K562 (cell line): ENCODE measurements around the gene AKAP6. TPM values are rescaled to one million over a fixed set of nuclear protein-coding genes. Genes with fewer than 3 reads are reported as not detected.

Source experiments
- ATAC-seq: fragments of 200-7000 bp; cut with Tn5 transposase; 3 replicates; pipeline ENCODE4 v1.9.1; 2020; ENCODE audit warnings: moderate library complexity
- BruUV-seq: library from RNA; stranded (reverse); fragments of 400-500 nt; replicated peaks from 2 replicates; lab custom pipeline; 2021; lab: Mats Ljungman, UMichigan
- CTCF ChIA-PET: fragments of 300-600 bp; formaldehyde crosslinking; extraction: SDS; loops from one replicate; lab custom pipeline; 2021; ENCODE audit warnings: low intra/inter-chr PET ratio; lab: Yijun Ruan, JAX
- POLR2A ChIA-PET: fragments of 300-600, 350-650 bp; sonication (Branson Sonifier 250); formaldehyde crosslinking; extraction: SDS; loops from one replicate; lab custom pipeline; 2021; ENCODE audit warnings: antibody characterized with exemption, inconsistent platforms; lab: Yijun Ruan, JAX
- DNase-seq, 4 experiments: peaks; one replicate each; pipeline versions ENCODE4 v3.0.0 to v3.0.0-alpha.2; 2011 to 2018; ENCODE audit warnings: low spot score in 3 of 4, mixed read lengths in 3 of 4; ENCODE audit errors: extremely low read depth in 1 of 4
- FAIRE-seq: peaks from 2 replicates; lab custom pipeline; 2011; peaks lifted over from hg19 to GRCh38; lab: Jason Lieb, UNC
- H2AFZ ChIP-seq: 2 replicates; pipeline ENCODE4 v1.6.0; 2011; ENCODE audit warnings: low read depth, low read length, control low read depth, inconsistent platforms
- H3K27ac ChIP-seq: fragments of 200-600 bp; 3 replicates; pipeline ENCODE4 v1.8.0; 2011; ENCODE audit warnings: low read depth, mild to moderate bottlenecking, control low read depth, inconsistent platforms, low read length, moderate library complexity, mixed read lengths; ENCODE audit errors: extremely low read depth
- H3K27me3 ChIP-seq, 2 experiments: fragments of 300-600 bp in 1 of 2; 2 replicates in 1 of 2; 3 replicates in 1 of 2; pipeline versions ENCODE4 v1.6.0 to v1.8.0; 2011; ENCODE audit warnings: inconsistent platforms in 2 of 2, low read length in 2 of 2, mild to moderate bottlenecking in 1 of 2, mixed read lengths in 1 of 2, moderate library complexity in 1 of 2; ENCODE audit not compliant: control insufficient read depth in 2 of 2, insufficient read depth in 2 of 2
- H3K36me3 ChIP-seq: fragments of 300-600 bp; 3 replicates; pipeline ENCODE4 v1.8.0; 2011; ENCODE audit warnings: mild to moderate bottlenecking, low read length, inconsistent platforms; ENCODE audit not compliant: control insufficient read depth, insufficient read depth
- H3K4me1 ChIP-seq, 2 experiments: fragments of 200-600 bp in 1 of 2; replicated peaks in 1 of 2; 2 replicates in 1 of 2; 3 replicates in 1 of 2; pipeline versions ENCODE4 v1.5.1 to v1.8.0; 2011; ENCODE audit warnings: inconsistent platforms in 2 of 2, low read length in 2 of 2, mild to moderate bottlenecking in 1 of 2, mixed read lengths in 1 of 2, moderate library complexity in 1 of 2; ENCODE audit not compliant: control insufficient read depth in 2 of 2, insufficient read depth in 2 of 2
- H3K4me2 ChIP-seq: 2 replicates; pipeline ENCODE4 v1.6.1; 2011; ENCODE audit warnings: low read length, control low read depth, inconsistent platforms, mixed read lengths; ENCODE audit not compliant: insufficient read depth
- H3K4me3 ChIP-seq: fragments of 200-600 bp; sonication (generic), shearing (Covaris generic); 2 replicates; pipeline ENCODE4 v1.5.1; 2016; ENCODE audit warnings: control low read depth, inconsistent platforms
- H3K79me2 ChIP-seq: fragments of 200-600 bp; 3 replicates; pipeline ENCODE4 v1.8.0; 2011; ENCODE audit warnings: low read length, inconsistent platforms; ENCODE audit not compliant: control insufficient read depth, insufficient read depth
- H3K9ac ChIP-seq, 2 experiments: 2 replicates each; pipeline versions ENCODE4 v1.6.0 to v1.6.1; 2011; ENCODE audit warnings: low read depth in 2 of 2, low read length in 2 of 2, control low read depth in 1 of 2, inconsistent platforms in 1 of 2, mild to moderate bottlenecking in 1 of 2, mixed read lengths in 1 of 2; ENCODE audit not compliant: insufficient read depth in 1 of 2
- H3K9me1 ChIP-seq: one replicate; pipeline ENCODE4 v1.6.0; 2011; ENCODE audit warnings: inconsistent platforms, mild to moderate bottlenecking, low read length, moderate library complexity; ENCODE audit not compliant: control insufficient read depth, insufficient read depth
- H3K9me3 ChIP-seq: replicated peaks from 2 replicates; pipeline ENCODE4 v1.5.1; 2011; ENCODE audit warnings: low read depth, low read length, inconsistent platforms; ENCODE audit not compliant: control insufficient read depth, insufficient read depth
- H4K20me1 ChIP-seq: replicated peaks from 2 replicates; pipeline ENCODE4 v1.6.1; 2011; ENCODE audit warnings: low read length, inconsistent platforms, mixed read lengths; ENCODE audit not compliant: control insufficient read depth, insufficient read depth
- ADNP ChIP-seq: fragments of 200-800 bp; sonication (Bioruptor generic); IDR thresholded peaks from 2 replicates; pipeline ENCODE4 v1.6.1; 2016; ENCODE audit warnings: missing genetic modification characterization, missing compliant biosample characterization
- ATF3 ChIP-seq, 2 experiments: fragments of 450-650 bp in 1 of 2; sonication (generic) in 1 of 2; formaldehyde crosslinking in 1 of 2; IDR thresholded peaks in 1 of 2; conservative IDR thresholded peaks in 1 of 2; 2 replicates each; pipeline versions ENCODE4 v1.6.1 to v1.8.1; 2016 to 2023; ENCODE audit warnings: mild to moderate bottlenecking in 2 of 2, moderate library complexity in 2 of 2, inconsistent platforms in 1 of 2, missing genetic modification reagents in 1 of 2
- ATF7 ChIP-seq: fragments of 450-650 bp; IDR thresholded peaks from 2 replicates; pipeline ENCODE4 v1.7.1; 2014; ENCODE audit warnings: mild to moderate bottlenecking, moderate library complexity
- ELF1 ChIP-seq: fragments of 200-800 bp; sonication (Bioruptor generic); IDR thresholded peaks from 2 replicates; pipeline ENCODE4 v1.6.1; 2016; ENCODE audit warnings: missing genetic modification characterization, missing compliant biosample characterization
- ZNF57 ChIP-seq: fragments of 450-650 bp; formaldehyde crosslinking; IDR thresholded peaks from 2 replicates; pipeline ENCODE4 v1.4.0; 2020; ENCODE audit warnings: mild to moderate bottlenecking, moderate library complexity
- ZNF699 ChIP-seq: fragments of 250-450 bp; sonication (Bioruptor Pico); IDR thresholded peaks from 2 replicates; pipeline ENCODE4 v1.8.0; 2021; ENCODE audit warnings: mild to moderate bottlenecking, moderate library complexity; ENCODE audit not compliant: insufficient replicate concordance
- WGBS: fragments of 100-300 bp; shearing (Covaris generic); methylation state at CpG from one replicate; pipeline ENCODE4 v1.1.6; 2016; ENCODE audit warnings: low coverage, mixed read lengths; ENCODE audit not compliant: insufficient coverage; ENCODE audit errors: missing lambda C conversion rate; 5-methylcytosine and 5-hydroxymethylcytosine counted together
- in situ Hi-C: fragments of 300-500 bp; cut with MboI; formaldehyde crosslinking; loops from 4 replicates; pipeline ENCODE4 v1.15.0; 2018; ENCODE audit warnings: inconsistent platforms, mixed read lengths
- intact Hi-C: fragments of 100-400 bp; cut with micrococcal nuclease; formaldehyde crosslinking; loops from 2 replicates; pipeline ENCODE4 v1.14.2; 2022
- polyA plus RNA-seq, 8 experiments: library from polyadenylated mRNA; depleted of rRNA in 4 of 8; stranded (reverse) in 5 of 8; unstranded in 3 of 8; fragments of >200 nt; fragmentation: Nextera tagmentation in 2 of 8; fragmentation: Illumina TruSeq in 1 of 8; extraction: Ambion mirVana in 2 of 8; extraction: Trizol in 1 of 8; gene quantifications; 2 replicates each; pipeline versions ENCODE4 v1.2.1 to v1.2.3, GENCODE V29; 2011 to 2014; ENCODE audit warnings: inconsistent platforms in 1 of 8, missing spikeins in 1 of 8
- total RNA-seq, 7 experiments: library from RNA; depleted of rRNA in 6 of 7; stranded (reverse); fragments of >200 nt in 6 of 7; fragmentation: Illumina TruSeq in 2 of 7; extraction: Trizol in 2 of 7; gene quantifications; 2 replicates each; pipeline versions ENCODE4 v1.2.1 to v1.2.3, GENCODE V29; 2011 to 2021; ENCODE audit warnings: low replicate concordance in 1 of 7

The AKAP6 gene
- total and polyA plus RNA-seq, 9 of the 15 experiments (the other 6 are each of a cell fraction or from before 2014, with no cell fraction given) = 0.03 to 1.7 (median 0.48) TPM

GRCh38 chr14:32414808-32415255 is 85.7 kb downstream of the AKAP6 start:
- TF ChIP-seq ATF7 (peak; percentile 45; the same call in 1 of the 2 replicates), ELF1 (no peak), ADNP (no peak), ATF3 (IDR thresholded peaks at IDR 0.05) (peak; percentile 60), ATF3 (CRISPR knock-in tag; conservative IDR thresholded peaks at IDR 0.05) (no peak), ZNF57 (no peak), ZNF699 (no peak)
- no peak for FAIRE-seq
- Histone ChIP-seq H4K20me1 (no peaks in the 10 kb centered on the region), H3K36me3 (no peaks in the 10 kb centered on the region), H2AFZ (no peak overlapping the region), H3K9ac (no peak overlapping the region), H3K4me1 (no peaks in the 10 kb centered on the region), H3K4me3 (no peak overlapping the region), H3K4me2 (no peak overlapping the region), H3K79me2 (no peaks in the 10 kb centered on the region), H3K27me3 (no peaks in the 10 kb centered on the region), H3K9me1 (no peaks in the 10 kb centered on the region), H3K27ac (no peak overlapping the region), H3K9me3 (no peaks in the 10 kb centered on the region)
- BruUV-seq = no TSS peak
- DNase-seq = no peak
- ChIA-PET POLR2A (interaction anchor here (0.8 kb wide), 1 partner anchor 18 kb away, joined by 3 read pairs; no protein-coding TSS in a partner anchor), CTCF (no interaction called here)
- intact Hi-C loops (no loop called here), in situ Hi-C loops (no loop called here)
- no peak for ATAC-seq
- 0% methylated on average over 3 of the region's 3 CpGs for WGBS
